Activated naive CD4-positive, alpha-beta T cell treated with anti-CD3 and anti-CD28 coated beads, Interleukin-2, amount 10 ng/mL, durations not matched to agents 7 days and 5 days (primary cell): ENCODE data around the gene CGB8.
"Not testable (repeated sequence)": the region's sequence is repeated elsewhere in the genome, so short reads cannot be mapped to it uniquely, and the experiment has no call there.

Experiments
- CTCF ChIA-PET: fragments of 350-600 bp; sonication (Branson Sonifier 250); formaldehyde crosslinking; loops from one replicate; lab custom pipeline; 2021; ENCODE audit warnings: antibody characterized with exemption; lab: Charles Lee
- DNase-seq: peaks from one replicate; pipeline ENCODE4 v3.0.0-alpha.2; 2020
- H3K27ac Mint-ChIP-seq: one replicate; pipeline ENCODE4 v1.8.0; 2021; ENCODE audit warnings: mild to moderate bottlenecking, moderate library complexity, mixed read lengths
- H3K27me3 Mint-ChIP-seq: one replicate; pipeline ENCODE4 v1.8.0; 2021; ENCODE audit warnings: mild to moderate bottlenecking, mixed read lengths
- H3K36me3 Mint-ChIP-seq: one replicate; pipeline ENCODE4 v1.8.0; 2021; ENCODE audit warnings: mixed read lengths
- H3K4me1 Mint-ChIP-seq: one replicate; pipeline ENCODE4 v1.8.0; 2021; ENCODE audit warnings: mixed read lengths
- H3K4me3 Mint-ChIP-seq: one replicate; pipeline ENCODE4 v1.8.0; 2021; ENCODE audit warnings: mild to moderate bottlenecking, moderate library complexity, mixed read lengths
- H3K9me3 Mint-ChIP-seq: one replicate; pipeline ENCODE4 v1.8.0; 2021; ENCODE audit warnings: mixed read lengths

CGB8 gene

GRCh38 chr19:49049011-49049410 lies at the start of gene CGB8:
CGB8 (minus strand) TSS chr19:49049111; CDS start chr19:49048739, 372 bp downstream.
- CTCF ChIA-PET, DNase-seq, H3K4me3 Mint-ChIP-seq, H3K36me3 Mint-ChIP-seq, H3K4me1 Mint-ChIP-seq, H3K27ac Mint-ChIP-seq, H3K9me3 Mint-ChIP-seq: not testable (repeated sequence)
- H3K27me3 Mint-ChIP-seq, result peaks cover 25% of the 10 kb centered on the region

GRCh38 chr19:49097453-49098288 lies 48.8 kb upstream of the CGB8 start:
- Mint-ChIP-seq H3K4me1 (peaks cover 13% of the 10 kb centered on the region), H3K9me3 (no peaks in the 10 kb centered on the region), H3K27me3 (no peaks in the 10 kb centered on the region), H3K36me3 (peaks cover 55% of the 10 kb centered on the region), H3K4me3 (no peak overlapping the region), H3K27ac (peak overlapping the region; percentile 80)
- peak; percentile 81 for DNase-seq
- CTCF ChIA-PET, result interaction anchor here (0.6 to 5.6 kb wide), 38 partner anchors 9 to 396 kb away, joined by 3 to 37 read pairs (median 4); partner anchors contain the start of genes GYS1, LIN7B, PPFIA3 and RUVBL2

- Mint-ChIP-seq H3K27ac (peak overlapping the region; percentile 67), H3K36me3 (peaks cover 52% of the 10 kb centered on the region), H3K27me3 (no peaks in the 10 kb centered on the region), H3K4me3 (no peak overlapping the region), H3K9me3 (no peaks in the 10 kb centered on the region), H3K4me1 (peaks cover 26% of the 10 kb centered on the region)
- no peak for DNase-seq
- CTCF ChIA-PET, result interaction anchor here (0.7 to 1.6 kb wide), 5 partner anchors 11 to 272 kb away, joined by 3 to 7 read pairs (median 4); no protein-coding TSS in a partner anchor
These were observed 45.9 kb upstream of the CGB8 start for GRCh38 chr19:49094505-49095482.

GRCh38 chr19:49092686-49093085 lies 43.8 kb upstream of the CGB8 start:
- peaks cover 41% of the 10 kb centered on the region for H3K36me3 Mint-ChIP-seq
- DNase-seq, result no peak
- H3K27ac Mint-ChIP-seq, result no peak overlapping the region
- CTCF ChIA-PET, result no interaction called here
- H3K27me3 Mint-ChIP-seq, result no peaks in the 10 kb centered on the region
- peaks cover 38% of the 10 kb centered on the region for H3K4me1 Mint-ChIP-seq
- H3K9me3 Mint-ChIP-seq, result no peaks in the 10 kb centered on the region
- H3K4me3 Mint-ChIP-seq, result no peak overlapping the region

GRCh38 chr19:49091391-49092038 lies 42.6 kb upstream of the CGB8 start:
- H3K36me3 Mint-ChIP-seq, result peaks cover 42% of the 10 kb centered on the region
- DNase-seq, result no peak
- H3K4me1 Mint-ChIP-seq, result peaks cover 39% of the 10 kb centered on the region
- no peak overlapping the region for H3K4me3 Mint-ChIP-seq
- no peak overlapping the region for H3K27ac Mint-ChIP-seq
- CTCF ChIA-PET, result no interaction called here
- no peaks in the 10 kb centered on the region for H3K27me3 Mint-ChIP-seq
- H3K9me3 Mint-ChIP-seq, result no peaks in the 10 kb centered on the region

- Mint-ChIP-seq H3K4me3 (peak overlapping the region; percentile 96), H3K36me3 (peaks cover 25% of the 10 kb centered on the region), H3K27ac (peak overlapping the region; percentile 83), H3K27me3 (peaks cover 11% of the 10 kb centered on the region), H3K9me3 (no peaks in the 10 kb centered on the region), H3K4me1 (peaks cover 41% of the 10 kb centered on the region)
- DNase-seq, result no peak
- CTCF ChIA-PET, result interaction anchor here (1.2 to 1.9 kb wide), 3 partner anchors 12 to 28 kb away, joined by 3 to 9 read pairs (median 4); partner anchors contain the start of gene LIN7B
These were observed 37.4 kb upstream of the CGB8 start for GRCh38 chr19:49086296-49086695.

- CTCF ChIA-PET, result interaction anchor here (1.9 kb wide), 1 partner anchor 12 kb away, joined by 9 read pairs; no protein-coding TSS in a partner anchor
- peak overlapping the region; percentile 96 for H3K4me3 Mint-ChIP-seq
- H3K9me3 Mint-ChIP-seq, result no peaks in the 10 kb centered on the region
- peak overlapping the region; percentile 83 for H3K27ac Mint-ChIP-seq
- peaks cover 40% of the 10 kb centered on the region for H3K4me1 Mint-ChIP-seq
- H3K27me3 Mint-ChIP-seq, result peaks cover 11% of the 10 kb centered on the region
- DNase-seq, result no peak
- H3K36me3 Mint-ChIP-seq, result peaks cover 24% of the 10 kb centered on the region
These were observed 36.9 kb upstream of the CGB8 start for GRCh38 chr19:49085868-49086232.

- no peaks in the 10 kb centered on the region for H3K9me3 Mint-ChIP-seq
- H3K27me3 Mint-ChIP-seq, result peaks cover 15% of the 10 kb centered on the region
- H3K36me3 Mint-ChIP-seq, result peaks cover 21% of the 10 kb centered on the region
- peak within 1 kb of the TSS; percentile 96 for H3K4me3 Mint-ChIP-seq
- CTCF ChIA-PET, result no interaction called here
- H3K4me1 Mint-ChIP-seq, result peaks cover 37% of the 10 kb centered on the region
- DNase-seq, result peak; percentile 99
- peak within 1 kb of the TSS; percentile 83 for H3K27ac Mint-ChIP-seq
These were observed 36.3 kb upstream of the CGB8 start, which contains the start of gene SNRNP70 for GRCh38 chr19:49085020-49085867. SNRNP70 (plus strand) TSS chr19:49085451; CDS start chr19:49086415, 964 bp downstream.

GRCh38 chr19:49084206-49085019 lies 35.5 kb upstream of the CGB8 start:
- Mint-ChIP-seq H3K4me3 (peak overlapping the region; percentile 96), H3K36me3 (peaks cover 19% of the 10 kb centered on the region), H3K27ac (peak overlapping the region; percentile 83), H3K27me3 (peaks cover 15% of the 10 kb centered on the region), H3K9me3 (no peaks in the 10 kb centered on the region), H3K4me1 (peaks cover 33% of the 10 kb centered on the region)
- no peak for DNase-seq
- CTCF ChIA-PET, result no interaction called here

GRCh38 chr19:49081273-49081672 lies 32.4 kb upstream of the CGB8 start:
- no peak for DNase-seq
- peaks cover 5% of the 10 kb centered on the region for H3K36me3 Mint-ChIP-seq
- CTCF ChIA-PET, result no interaction called here
- peaks cover 11% of the 10 kb centered on the region for H3K4me1 Mint-ChIP-seq
- no peak overlapping the region for H3K4me3 Mint-ChIP-seq
- H3K27me3 Mint-ChIP-seq, result peaks cover 24% of the 10 kb centered on the region
- no peak overlapping the region for H3K27ac Mint-ChIP-seq
- H3K9me3 Mint-ChIP-seq, result no peaks in the 10 kb centered on the region

GRCh38 chr19:49080392-49080791 lies 31.5 kb upstream of the CGB8 start:
- no peaks in the 10 kb centered on the region for H3K9me3 Mint-ChIP-seq
- peaks cover 7% of the 10 kb centered on the region for H3K4me1 Mint-ChIP-seq
- peaks cover 32% of the 10 kb centered on the region for H3K27me3 Mint-ChIP-seq
- CTCF ChIA-PET, result interaction anchor here (0.7 kb wide), 1 partner anchor 17 kb away, joined by 4 read pairs; no protein-coding TSS in a partner anchor
- no peaks in the 10 kb centered on the region for H3K36me3 Mint-ChIP-seq
- H3K4me3 Mint-ChIP-seq, result no peak overlapping the region
- H3K27ac Mint-ChIP-seq, result no peak overlapping the region
- no peak for DNase-seq

- peak; percentile 40 for DNase-seq
These were observed 26.0 kb upstream of the CGB8 start for GRCh38 chr19:49074869-49075268.

More at GRCh38 chr19:49074869-49075268, 26.0 kb upstream of the CGB8 start:
- not testable (repeated sequence) for H3K4me3 Mint-ChIP-seq, H3K27ac Mint-ChIP-seq, H3K9me3 Mint-ChIP-seq, H3K36me3 Mint-ChIP-seq
- Mint-ChIP-seq H3K27me3 (peaks cover 70% of the 10 kb centered on the region), H3K4me1 (peaks cover 15% of the 10 kb centered on the region)
- CTCF ChIA-PET, result interaction anchor here (0.6 to 2.3 kb wide), 6 partner anchors 8 to 298 kb away, joined by 3 to 7 read pairs (median 4); no protein-coding TSS in a partner anchor
